GM23248 (cell line): ENCODE measurements around the gene RBFA. TPM values are rescaled to one million over a fixed set of nuclear protein-coding genes. Genes with fewer than 3 reads are reported as not detected.
A peak's percentile ranks its signal among the peaks of the same experiment; 100 is the strongest.

Source experiments
- DNase-seq: peaks from one replicate; pipeline ENCODE4 v3.0.0-alpha.2; 2015
- H2AFZ ChIP-seq: fragments of 200-600 bp; sonication (generic); 2 replicates; pipeline ENCODE4 v1.6.1; 2016; ENCODE audit warnings: antibody characterized with exemption
- H3F3A ChIP-seq: fragments of 200-600 bp; sonication (generic); 2 replicates; pipeline ENCODE4 v1.6.1; 2016; ENCODE audit warnings: mild to moderate bottlenecking, antibody characterized with exemption, mixed run types; ENCODE audit not compliant: insufficient read depth
- H3K27ac ChIP-seq: fragments of 200-600 bp; sonication (generic); 2 replicates; pipeline ENCODE4 v1.5.1; 2016; ENCODE audit warnings: mild to moderate bottlenecking
- H3K27me3 ChIP-seq: fragments of 200-600 bp; sonication (generic); replicated peaks from 2 replicates; pipeline ENCODE4 v1.6.1; 2016; ENCODE audit warnings: mild to moderate bottlenecking; ENCODE audit not compliant: insufficient read depth
- H3K36me3 ChIP-seq: fragments of 200-600 bp; sonication (generic); 2 replicates; pipeline ENCODE4 v1.6.1; 2016; ENCODE audit warnings: low read depth, mild to moderate bottlenecking
- H3K4me1 ChIP-seq: fragments of 200-600 bp; sonication (generic); 2 replicates; pipeline ENCODE4 v1.6.1; 2016; ENCODE audit warnings: mild to moderate bottlenecking; ENCODE audit not compliant: insufficient read depth
- H3K4me2 ChIP-seq: fragments of 200-600 bp; sonication (generic); one replicate; pipeline ENCODE4 v1.6.1; 2016; ENCODE audit warnings: mild to moderate bottlenecking; ENCODE audit not compliant: unreplicated experiment
- H3K4me3 ChIP-seq: fragments of 200-600 bp; sonication (generic); 2 replicates; pipeline ENCODE4 v1.5.1; 2016; ENCODE audit warnings: mild to moderate bottlenecking
- H3K79me2 ChIP-seq: fragments of 200-600 bp; sonication (generic); 2 replicates; pipeline ENCODE4 v1.6.1; 2016; ENCODE audit warnings: mild to moderate bottlenecking; ENCODE audit not compliant: insufficient read depth
- H3K9ac ChIP-seq: fragments of 200-600 bp; sonication (generic); 2 replicates; pipeline ENCODE4 v1.6.1; 2016; ENCODE audit warnings: mild to moderate bottlenecking
- H3K9me2 ChIP-seq: fragments of 200-600 bp; sonication (generic); 2 replicates; pipeline ENCODE4 v1.6.1; 2016; ENCODE audit warnings: mixed run types, mild to moderate bottlenecking, moderate library complexity; ENCODE audit not compliant: insufficient read depth
- H3K9me3 ChIP-seq: fragments of 200-600 bp; sonication (generic); one replicate; pipeline ENCODE4 v1.6.1; 2017; ENCODE audit warnings: low read depth
- H4K20me1 ChIP-seq: fragments of 200-600 bp; sonication (generic); 2 replicates; pipeline ENCODE4 v1.6.0; 2016; ENCODE audit not compliant: insufficient read depth
- EZH2 ChIP-seq: fragments of 200-600 bp; sonication (generic); IDR thresholded peaks from 2 replicates; pipeline ENCODE4 v1.6.1; 2018; ENCODE audit warnings: antibody characterized with exemption, mild to moderate bottlenecking; ENCODE audit not compliant: insufficient read depth, poor library complexity, severe bottlenecking
- EZH2phosphoT487 ChIP-seq: fragments of 200-600 bp; sonication (generic); IDR thresholded peaks from 2 replicates; pipeline ENCODE4 v1.6.1; 2018; ENCODE audit warnings: antibody characterized with exemption, moderate library complexity, mild to moderate bottlenecking, low read depth; ENCODE audit not compliant: insufficient read depth
- WGBS, 2 experiments: methylation state at CpG; one replicate each; pipeline ENCODE4 v1.1.6; 2015 to 2017; ENCODE audit warnings: low lambda C conversion rate in 2 of 2, low coverage in 1 of 2; ENCODE audit errors: missing lambda C conversion rate in 2 of 2; 5-methylcytosine and 5-hydroxymethylcytosine counted together
- in situ Hi-C: fragments of 300-500 bp; cut with MboI; formaldehyde crosslinking; loops from 2 replicates; pipeline ENCODE4 v1.15.0; 2020
- polyA plus RNA-seq: library from polyadenylated mRNA; unstranded; fragments of >200 nt; fragmentation: Nextera tagmentation; extraction: Ambion mirVana; gene quantifications from 2 replicates; pipeline ENCODE4 v1.2.1, GENCODE V29; 2016
- total RNA-seq: library from RNA; depleted of rRNA; stranded (reverse); fragments of >200 nt; shearing (Covaris generic); gene quantifications from 2 replicates; pipeline ENCODE4 v1.2.3, GENCODE V29; 2014; rRNA removed

The RBFA gene
- total RNA-seq: 23.4 and 28.2 TPM in 2 replicates
- 27.9 and 29.2 TPM in 2 replicates for polyA plus RNA-seq

- peaks cover 44% of the 10 kb centered on the region for H3K79me2 ChIP-seq
- H2AFZ ChIP-seq: peak within 1 kb of the TSS; percentile 95
- in situ Hi-C loops: no loop called here
- peak within 1 kb of the TSS; percentile 97 for H3K4me3 ChIP-seq
- peak within 1 kb of the TSS; percentile 97 for H3K9ac ChIP-seq
- no peak for TF ChIP-seq EZH2
- 0 out of 2 replicates have a peak, but pooled peaks have one; percentile 75 for TF ChIP-seq EZH2phosphoT487
- H3K4me1 ChIP-seq: no peaks in the 10 kb centered on the region
- H3K27me3 ChIP-seq: no peaks in the 10 kb centered on the region
- H3K36me3 ChIP-seq: no peaks in the 10 kb centered on the region
- peak within 1 kb of the TSS; percentile 91 for H3K4me2 ChIP-seq
- no peaks in the 10 kb centered on the region for H3F3A ChIP-seq
- peak; percentile 100 for DNase-seq
- H3K9me3 ChIP-seq: no peaks in the 10 kb centered on the region
- 0 to 1% methylated on average over 51 to 99 of the region's 99 CpGs for WGBS, 2 experiments
- H3K9me2 ChIP-seq: no peaks in the 10 kb centered on the region
- H3K27ac ChIP-seq: peak within 1 kb of the TSS; percentile 89
- H4K20me1 ChIP-seq: no peaks in the 10 kb centered on the region
Observed at GRCh38 chr18:80034068-80034851, at the start of gene RBFA. Gene RBFA, plus strand, starts transcription at chr18:80034434. Its CDS starts 62 bp downstream, at chr18:80034496.

DNA sequence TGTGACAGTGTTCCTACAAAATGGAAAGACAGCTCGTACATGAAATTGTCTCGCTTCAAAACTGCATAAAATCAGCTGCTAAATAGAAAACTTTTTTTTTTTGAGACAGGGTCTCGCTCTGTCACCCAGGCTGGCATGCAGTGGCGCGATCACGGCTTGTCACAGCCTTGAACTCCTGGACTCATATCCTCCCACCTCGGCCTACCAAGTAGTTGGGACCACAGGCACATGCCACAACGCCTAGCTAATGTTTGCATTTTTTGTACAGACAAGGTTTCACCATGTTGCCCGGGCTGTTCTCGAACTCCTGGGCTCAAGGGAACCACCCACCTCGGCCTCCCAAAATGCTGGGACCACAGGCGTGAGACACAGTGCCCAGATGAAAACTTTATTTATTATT is 49.1 kb upstream of the RBFA start:
- H3K9me2 ChIP-seq: no peaks in the 10 kb centered on the region
- H3K4me1 ChIP-seq: peaks cover 9% of the 10 kb centered on the region; the same call in 1 of the 2 replicates
- peaks cover 23% of the 10 kb centered on the region; the same call in 1 of the 2 replicates for H4K20me1 ChIP-seq
- no peaks in the 10 kb centered on the region for H3K9me3 ChIP-seq
- peaks cover 9% of the 10 kb centered on the region; the same call in 1 of the 2 replicates for H3K36me3 ChIP-seq
- H3K4me3 ChIP-seq: no peak overlapping the region
- H3K4me2 ChIP-seq: no peak overlapping the region
- H2AFZ ChIP-seq: no peak overlapping the region
- no peak for TF ChIP-seq EZH2
- TF ChIP-seq EZH2phosphoT487: no peak
- no peaks in the 10 kb centered on the region for H3K27me3 ChIP-seq
- H3K9ac ChIP-seq: no peak overlapping the region
- 92 to 93% methylated on average over 12 of the region's 12 CpGs for WGBS, 2 experiments
- no peak overlapping the region for H3K27ac ChIP-seq
- in situ Hi-C loops: no loop called here
- peaks cover 5% of the 10 kb centered on the region; the same call in 1 of the 2 replicates for H3F3A ChIP-seq
- peaks cover 85% of the 10 kb centered on the region for H3K79me2 ChIP-seq
- DNase-seq: no peak

DNA sequence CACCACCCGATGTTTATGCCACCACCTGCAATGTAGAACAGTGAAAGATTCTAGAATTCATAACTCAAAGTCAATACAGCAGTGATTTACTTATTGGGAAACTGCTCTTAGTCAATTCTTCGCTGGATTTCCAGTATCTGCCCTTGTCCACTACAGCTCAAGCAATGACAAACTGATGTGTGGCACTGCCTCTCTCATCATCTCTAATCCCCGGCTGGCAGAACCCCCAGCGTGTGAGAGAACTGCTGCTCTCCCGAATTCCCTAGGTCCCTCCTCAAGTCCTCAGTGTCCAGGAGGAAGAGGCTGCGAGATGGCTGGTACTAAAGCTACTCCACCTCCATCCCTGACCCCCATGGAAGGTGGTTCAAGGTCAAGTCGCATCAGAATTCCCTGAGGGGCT is 47.5 kb upstream of the RBFA start:
- DNase-seq: peak; percentile 49

DNA sequence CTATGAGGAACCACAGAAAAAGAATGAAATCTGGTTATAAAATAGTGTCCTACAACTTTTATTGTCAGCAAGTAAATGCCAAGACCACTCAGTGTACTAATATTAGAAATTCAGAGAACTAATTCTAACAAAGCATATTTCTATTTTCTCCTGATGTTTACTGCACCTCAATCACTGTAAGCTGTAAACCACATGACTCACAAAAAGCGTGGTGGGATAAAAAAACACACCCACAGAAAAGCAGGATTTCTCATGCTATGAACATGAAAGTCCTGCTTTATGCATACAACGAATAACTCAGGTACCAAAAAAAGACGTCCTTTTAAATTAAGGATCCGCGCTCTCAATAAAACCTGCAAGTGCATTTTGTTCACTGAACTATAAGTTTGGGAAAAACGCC is 46.7 kb upstream of the RBFA start:
- Histone ChIP-seq H3K9me3 (no peaks in the 10 kb centered on the region), H2AFZ (peak overlapping the region; percentile 87)
- WGBS, 2 experiments: 0 to 1% methylated on average over 6 of the region's 6 CpGs

More for the DNA sequence above, 47.5 kb upstream of the RBFA start:
- peak overlapping the region; percentile 93 for H3K27ac ChIP-seq
- H3K9me2 ChIP-seq: no peaks in the 10 kb centered on the region
- in situ Hi-C loops: no loop called here
- peak overlapping the region; percentile 98 for H3K4me3 ChIP-seq
- H3F3A ChIP-seq: peaks cover 5% of the 10 kb centered on the region; the same call in 1 of the 2 replicates
- WGBS, 2 experiments: 29 to 33% methylated on average over 7 of the region's 7 CpGs
- TF ChIP-seq EZH2: no peak
- TF ChIP-seq EZH2phosphoT487: no peak
- peak overlapping the region; percentile 93 for H3K9ac ChIP-seq
- H3K79me2 ChIP-seq: peaks cover 69% of the 10 kb centered on the region
- H3K36me3 ChIP-seq: peaks cover 9% of the 10 kb centered on the region; the same call in 1 of the 2 replicates
- H2AFZ ChIP-seq: no peak overlapping the region
- H3K4me1 ChIP-seq: peaks cover 9% of the 10 kb centered on the region; the same call in 1 of the 2 replicates
- no peaks in the 10 kb centered on the region for H3K9me3 ChIP-seq
- H3K4me2 ChIP-seq: peak overlapping the region; percentile 100
- H4K20me1 ChIP-seq: peaks cover 23% of the 10 kb centered on the region; the same call in 1 of the 2 replicates
- no peaks in the 10 kb centered on the region for H3K27me3 ChIP-seq

More for the DNA sequence above, 46.7 kb upstream of the RBFA start:
- H3F3A ChIP-seq: peaks cover 5% of the 10 kb centered on the region; the same call in 1 of the 2 replicates
- no peaks in the 10 kb centered on the region for H3K9me2 ChIP-seq
- H4K20me1 ChIP-seq: peaks cover 23% of the 10 kb centered on the region; the same call in 1 of the 2 replicates
- H3K27me3 ChIP-seq: no peaks in the 10 kb centered on the region
- peaks cover 9% of the 10 kb centered on the region; the same call in 1 of the 2 replicates for H3K4me1 ChIP-seq
- H3K9ac ChIP-seq: peak overlapping the region; percentile 93
- peak overlapping the region; percentile 93 for H3K27ac ChIP-seq
- H3K4me3 ChIP-seq: peak overlapping the region; percentile 98
- H3K4me2 ChIP-seq: peak overlapping the region; percentile 100
- H3K36me3 ChIP-seq: peaks cover 9% of the 10 kb centered on the region; the same call in 1 of the 2 replicates
- TF ChIP-seq EZH2phosphoT487 (no peak), EZH2 (no peak)
- in situ Hi-C loops: no loop called here
- peak; percentile 68 for DNase-seq
- H3K79me2 ChIP-seq: peaks cover 61% of the 10 kb centered on the region
